ENCODE results near the gene KIAA2012.
"Not testable (repeated sequence)": the region's sequence is repeated elsewhere in the genome, so short reads cannot be mapped to it uniquely, and the experiment has no call there.

The KIAA2012 gene

DNA sequence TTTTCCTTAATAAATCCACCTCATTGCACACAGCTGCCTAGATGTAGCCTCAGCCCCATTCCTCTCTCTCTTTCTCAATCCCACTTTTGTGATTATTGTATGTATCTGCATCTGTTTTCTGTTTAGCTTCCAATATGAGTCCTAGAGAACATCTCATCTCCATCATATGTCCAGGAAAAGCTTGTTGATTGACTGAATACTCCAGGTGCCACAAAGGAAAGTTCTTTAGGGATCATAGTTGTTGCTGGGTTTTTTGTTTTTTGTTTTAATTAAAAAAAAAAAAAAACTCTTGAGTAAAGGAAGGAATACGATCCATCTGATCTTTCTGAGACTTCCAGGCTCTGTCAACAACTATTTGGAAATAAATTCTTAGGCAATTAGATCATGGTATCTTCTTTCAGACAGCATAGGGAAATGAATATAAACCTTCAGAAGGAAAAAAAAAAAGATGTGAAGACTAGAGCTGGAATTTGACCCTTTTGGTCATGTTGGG lies 42.5 kb downstream of the KIAA2012 start:
- DNase-seq (ENCODE audit: low read depth, low spot score) = no peak

DNA sequence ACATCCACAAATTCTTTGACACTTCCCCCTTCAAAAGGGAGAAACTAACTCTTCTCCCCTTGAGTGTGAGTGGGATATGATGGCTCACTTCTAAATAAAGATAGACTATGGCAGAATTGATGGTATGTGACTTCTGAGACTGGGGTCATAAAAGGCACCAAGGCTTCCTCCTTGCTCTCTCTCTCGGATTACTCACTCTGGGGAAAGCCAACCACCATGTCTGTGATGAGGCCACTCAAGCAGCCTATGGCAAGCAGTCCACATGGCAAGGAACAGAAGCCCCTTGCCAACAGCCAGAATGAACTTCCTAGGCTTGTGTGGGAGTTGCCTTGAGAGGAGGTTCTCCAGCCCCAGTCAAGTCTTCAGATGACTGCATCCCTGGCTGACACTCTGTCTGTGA lies 43.6 kb downstream of the KIAA2012 start:
- no peak for DNase-seq (ENCODE audit: low read depth, low spot score)

DNA sequence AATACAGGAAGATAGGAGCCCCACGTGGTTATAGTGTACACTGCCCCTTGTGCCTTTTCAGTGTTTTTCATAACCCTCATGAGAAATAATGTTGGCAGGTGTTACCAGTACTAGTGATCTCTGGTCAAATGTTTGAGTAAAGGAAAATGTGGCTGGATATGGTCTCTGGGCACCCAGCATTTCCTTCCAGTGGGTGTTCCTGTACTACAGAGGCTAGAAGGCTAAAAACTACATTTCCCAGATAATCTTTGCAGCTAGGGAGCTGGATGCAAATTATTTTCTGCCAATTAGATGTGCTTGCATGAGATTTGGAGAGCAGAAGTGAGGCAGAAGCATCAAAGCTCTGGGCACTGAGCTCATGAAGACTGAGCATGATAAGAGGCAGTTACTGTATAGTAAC lies 45.1 kb downstream of the KIAA2012 start:
- no peak for DNase-seq (ENCODE audit: low read depth, low spot score)

DNA sequence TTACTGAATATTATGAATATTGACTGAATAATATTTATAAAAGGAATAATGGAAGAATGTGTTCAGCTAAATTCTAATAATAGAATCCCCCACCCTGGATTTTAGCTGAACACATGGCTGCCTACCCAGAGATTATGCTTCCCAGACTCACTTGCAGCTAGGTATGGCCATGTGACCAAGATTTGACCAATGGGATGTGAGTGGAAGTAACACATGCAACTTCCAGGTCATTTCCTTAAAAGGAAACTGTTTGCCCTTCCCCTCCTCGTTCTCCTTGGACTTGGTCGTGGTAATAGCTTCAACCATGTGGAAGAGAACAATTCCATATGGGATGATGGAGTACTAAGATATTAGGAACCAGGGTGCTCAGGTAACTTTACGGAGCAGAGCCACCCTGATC lies 47.8 kb downstream of the KIAA2012 start:
- DNase-seq (ENCODE audit: low read depth, low spot score) = no peak

DNA sequence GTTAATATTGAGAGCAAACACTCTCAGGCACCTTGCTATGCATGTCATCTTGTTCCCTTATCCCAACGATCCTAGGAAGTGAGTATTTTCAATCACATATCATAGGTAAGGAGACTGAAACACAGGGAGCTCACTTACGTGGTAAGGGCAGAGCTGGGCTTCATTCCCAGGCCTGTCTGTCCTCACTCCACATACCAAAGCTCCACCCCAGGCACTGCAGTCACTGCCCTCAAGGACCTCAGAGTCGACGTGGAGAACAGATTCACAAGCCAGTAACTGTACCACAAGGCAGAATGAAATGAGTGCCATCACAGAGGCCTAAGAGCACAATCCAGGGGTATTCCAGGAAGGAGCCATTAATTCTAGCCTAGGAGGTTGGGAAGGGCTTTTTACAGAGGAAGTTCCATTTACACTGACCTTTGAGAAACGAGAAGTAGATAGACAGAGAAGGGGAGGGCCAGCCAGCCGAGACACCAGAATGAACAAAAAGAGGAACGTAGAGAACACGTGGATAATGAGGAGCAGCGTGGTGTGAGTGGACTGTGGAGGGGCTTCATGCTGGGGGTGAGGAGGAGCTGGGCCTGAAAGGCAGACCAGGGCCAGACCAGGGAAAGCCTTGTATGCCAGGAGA lies 48.6 kb downstream of the KIAA2012 start:
- DNase-seq (ENCODE audit: low read depth, low spot score) = no peak

DNA sequence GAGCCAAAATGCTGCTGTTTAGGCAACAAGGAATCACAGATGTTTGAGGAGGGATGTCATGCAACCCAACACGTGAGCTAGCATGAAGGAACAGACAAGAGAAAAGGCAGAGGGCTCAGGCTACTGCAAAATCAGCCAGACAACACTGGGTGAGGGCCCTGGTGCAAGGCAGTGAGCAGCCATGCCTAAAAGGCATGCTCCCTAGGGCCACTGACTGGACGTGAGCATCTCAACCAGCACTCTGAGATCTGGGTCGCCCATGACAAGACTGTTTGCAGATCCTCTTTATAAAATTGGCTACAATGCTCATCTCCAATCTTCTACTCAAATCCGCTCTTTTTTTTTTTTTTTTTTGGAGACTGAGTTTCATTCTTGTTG lies 49.1 kb downstream of the KIAA2012 start:
- no peak for DNase-seq (ENCODE audit: low read depth, low spot score)

DNA sequence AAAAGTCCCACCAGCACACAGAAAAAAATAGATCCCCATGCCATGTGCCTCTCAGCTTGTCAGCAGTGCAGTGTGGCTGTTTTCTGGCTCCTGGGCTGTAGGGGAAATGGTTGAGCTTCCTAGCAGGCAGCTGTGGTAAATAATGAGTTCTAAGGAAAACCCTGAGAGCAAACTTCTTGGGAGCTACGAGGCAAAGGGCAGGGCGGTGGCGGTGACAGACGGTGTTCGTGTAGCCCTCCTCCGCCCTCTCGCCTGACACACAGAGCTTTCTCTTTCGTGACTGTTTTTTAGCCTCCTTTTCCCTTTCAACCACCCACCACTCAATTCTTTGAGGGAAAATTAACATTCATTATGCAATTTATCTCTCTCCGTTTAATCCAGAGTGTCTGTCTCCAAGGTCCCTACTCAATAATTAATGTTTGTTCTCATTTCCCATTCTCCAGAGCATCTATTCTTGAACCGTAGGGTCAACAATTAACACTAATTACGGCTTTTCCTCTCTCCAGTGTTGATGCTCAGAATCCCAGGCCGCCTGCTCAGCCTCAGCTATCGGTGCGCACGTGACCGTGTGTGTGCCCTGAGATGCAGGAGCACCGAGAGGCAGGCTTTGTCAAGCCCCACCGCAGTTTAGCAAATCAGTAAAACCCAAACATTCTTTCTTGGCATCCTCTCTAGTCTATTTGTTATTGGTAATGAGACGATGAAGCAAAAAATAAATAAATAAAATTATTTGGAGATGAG lies 50.1 kb downstream of the KIAA2012 start:
- DNase-seq (ENCODE audit: low read depth, low spot score) = no peak

DNA sequence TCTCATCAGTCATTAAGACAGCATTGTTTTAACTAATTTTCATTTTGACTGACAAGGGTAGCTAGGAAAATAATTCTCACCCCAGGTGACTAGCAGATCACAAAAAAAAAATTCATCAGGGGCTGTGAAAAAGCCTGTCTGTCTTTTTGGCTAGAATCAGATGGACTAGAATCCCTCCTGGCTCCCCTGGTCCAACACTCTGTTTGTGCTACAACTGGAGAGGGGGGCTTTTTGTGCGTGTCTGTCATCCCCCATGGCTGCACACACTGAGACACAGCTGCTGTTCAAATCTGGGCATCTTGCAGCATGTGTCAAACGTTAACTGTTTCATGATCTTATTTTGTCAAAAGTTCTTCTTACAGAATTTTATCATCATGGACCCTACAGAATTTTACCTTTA lies 51.2 kb downstream of the KIAA2012 start:
- no peak for DNase-seq (ENCODE audit: low read depth, low spot score)

DNA sequence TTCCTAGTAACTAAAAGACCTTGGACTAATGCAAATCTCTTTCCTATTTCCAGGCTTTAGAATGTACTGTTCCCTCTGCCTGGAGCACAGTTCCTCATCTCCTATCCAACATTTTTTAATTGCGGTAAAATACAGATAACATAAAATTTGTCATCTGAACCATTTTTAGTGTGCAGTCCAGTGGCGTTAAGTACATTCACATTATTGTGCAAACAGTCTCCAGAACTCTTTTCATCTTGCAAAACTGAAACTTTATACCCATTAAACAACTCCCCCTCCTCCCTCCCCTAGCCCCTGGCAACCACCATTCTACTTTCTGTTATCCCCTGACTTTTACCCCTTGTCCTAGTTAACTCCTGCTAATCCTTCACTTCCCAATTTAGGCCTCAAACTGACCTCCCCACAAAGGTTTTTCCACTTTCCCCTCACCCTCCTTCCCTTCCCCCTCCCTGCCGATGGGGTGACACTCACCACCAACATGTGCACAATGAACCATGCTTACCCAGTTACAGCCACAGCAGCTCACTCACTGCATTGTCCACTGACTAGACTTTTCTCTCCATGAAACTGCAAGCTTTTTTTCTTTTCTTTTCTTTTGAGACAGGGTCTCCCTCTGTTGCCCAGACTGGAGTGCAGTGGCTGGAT lies 54.8 kb downstream of the KIAA2012 start:
- no peak for DNase-seq (ENCODE audit: low read depth, low spot score)

DNA sequence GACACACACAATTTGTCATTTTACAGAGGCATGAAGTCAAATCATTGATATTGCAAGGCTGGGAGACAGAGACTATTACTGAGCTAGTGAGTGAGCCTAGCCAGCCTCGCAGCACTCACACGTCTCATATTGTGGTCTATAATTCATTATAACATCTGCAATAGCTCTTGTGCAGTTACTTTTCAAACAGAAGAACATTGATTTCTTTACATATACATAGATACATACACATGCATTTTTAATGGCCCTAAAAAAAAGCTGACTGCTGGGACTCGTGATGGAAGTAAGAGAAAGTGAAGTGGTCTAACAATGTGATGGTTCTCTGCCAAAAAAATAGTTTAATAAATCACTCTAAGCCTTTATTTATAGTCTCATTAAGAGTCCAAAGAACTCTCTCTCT lies 56.8 kb downstream of the KIAA2012 start:
- no peak for DNase-seq (ENCODE audit: low read depth, low spot score)

DNA sequence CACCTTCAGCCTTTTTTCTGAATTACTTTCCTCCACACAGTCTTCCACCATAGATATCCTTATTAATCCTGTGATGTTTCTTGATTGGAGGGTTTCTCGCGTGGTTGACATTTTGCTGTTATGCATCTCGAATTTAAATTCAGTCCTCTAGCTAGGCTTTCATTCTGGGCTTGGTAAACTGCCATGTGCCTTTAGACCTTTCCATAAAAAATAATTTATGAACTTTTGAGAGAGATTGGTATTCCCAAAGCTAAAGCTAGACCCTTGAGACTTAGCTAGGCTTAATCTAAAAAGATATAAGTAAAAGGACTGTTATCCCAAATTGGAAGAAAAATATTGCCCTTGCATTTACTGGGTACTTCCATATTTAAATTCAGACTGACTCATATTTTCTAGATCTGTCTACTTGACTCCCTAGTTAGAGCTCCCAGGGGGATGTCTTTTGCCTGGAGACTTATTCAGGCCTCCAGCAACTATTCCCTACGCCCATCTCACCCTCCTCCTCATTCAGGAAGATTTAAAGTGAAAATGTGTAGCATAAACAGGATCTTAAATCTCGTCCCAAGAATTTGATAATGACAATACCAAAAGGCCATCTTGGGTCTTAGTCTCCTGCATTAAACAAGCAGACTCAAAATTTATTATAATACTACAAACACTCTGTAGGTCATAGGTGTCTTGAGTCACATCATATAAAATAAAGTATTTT lies 60.3 kb downstream of the KIAA2012 start:
- no peak for DNase-seq (ENCODE audit: low read depth, low spot score)

DNA sequence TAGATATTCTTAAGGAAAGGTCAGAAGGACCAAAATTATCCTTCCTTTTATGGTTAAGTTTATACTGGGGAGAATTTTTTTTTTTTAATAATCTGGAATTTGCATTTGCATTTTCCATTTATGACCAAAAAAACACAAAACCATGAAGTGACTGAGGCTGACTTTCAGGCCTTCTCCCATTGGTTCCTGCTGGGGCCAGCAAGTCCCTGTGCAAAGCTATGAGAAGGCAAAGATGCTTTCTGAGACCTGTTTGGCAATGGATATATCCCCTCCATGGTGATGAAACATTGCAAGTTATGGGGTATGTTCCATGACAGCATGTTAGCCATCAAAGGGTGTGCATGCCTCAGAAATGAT lies 60.8 kb downstream of the KIAA2012 start:
- no peak for DNase-seq (ENCODE audit: low read depth, low spot score)

DNA sequence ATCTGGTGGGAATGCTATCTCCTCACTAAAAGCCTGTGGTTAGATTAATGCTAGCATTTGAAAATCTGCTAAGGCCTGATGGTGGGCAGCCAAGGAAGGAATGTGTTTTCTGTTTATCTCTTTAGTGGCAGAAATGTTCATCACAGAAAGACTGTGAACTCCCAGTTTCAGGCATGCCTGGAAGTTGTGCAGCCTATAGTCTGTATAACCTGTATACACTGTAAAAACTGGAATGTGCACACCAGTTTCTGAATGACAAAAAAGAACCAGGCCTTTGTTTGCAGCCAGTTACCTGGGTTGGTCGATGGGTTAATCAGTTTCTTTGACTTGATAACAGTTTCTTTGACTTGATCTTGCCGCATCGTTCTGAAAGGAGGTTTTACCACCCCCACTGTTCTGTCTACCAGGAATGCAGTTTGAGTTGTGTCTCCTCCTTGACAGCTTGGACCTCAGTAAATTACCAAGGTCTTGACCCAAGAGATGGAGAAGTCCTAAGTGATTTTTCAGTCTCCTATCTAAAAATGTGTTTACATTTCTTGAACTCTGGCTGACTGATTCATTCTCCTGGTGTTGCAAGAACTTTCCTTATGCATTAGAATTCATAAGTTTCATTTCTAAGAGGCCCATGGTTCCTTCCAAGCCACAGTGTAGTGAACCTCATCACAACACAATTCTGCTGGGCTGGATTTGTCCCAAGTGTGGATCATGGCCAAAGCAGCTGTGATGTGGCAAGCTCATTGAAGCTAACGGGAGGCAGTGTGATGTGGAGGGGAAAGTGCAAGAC lies 62.2 kb downstream of the KIAA2012 start:
- peak; percentile 79 for DNase-seq (ENCODE audit: low read depth, low spot score)

DNA sequence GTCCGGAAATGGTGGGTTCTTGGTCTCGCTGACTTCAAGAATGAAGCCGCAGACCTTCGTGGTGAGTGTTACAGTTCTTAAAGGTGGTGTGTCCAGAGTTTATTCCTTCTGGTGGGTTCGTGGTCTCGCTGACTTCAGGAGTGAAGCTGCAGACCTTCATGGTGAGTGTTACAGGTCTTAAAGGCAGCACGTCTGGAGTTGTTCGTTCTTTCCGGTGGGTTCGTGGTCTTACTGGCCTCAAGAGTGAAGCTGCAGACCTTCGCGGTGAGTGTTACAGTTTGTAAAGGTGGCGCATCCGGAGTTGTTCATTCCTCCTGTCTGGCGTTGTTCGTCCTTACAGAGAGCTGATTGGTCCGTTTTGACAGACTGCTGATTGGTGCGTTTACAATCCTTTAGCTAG lies 63.0 kb downstream of the KIAA2012 start:
- DNase-seq (ENCODE audit: low read depth, low spot score) = not testable (repeated sequence)

DNA sequence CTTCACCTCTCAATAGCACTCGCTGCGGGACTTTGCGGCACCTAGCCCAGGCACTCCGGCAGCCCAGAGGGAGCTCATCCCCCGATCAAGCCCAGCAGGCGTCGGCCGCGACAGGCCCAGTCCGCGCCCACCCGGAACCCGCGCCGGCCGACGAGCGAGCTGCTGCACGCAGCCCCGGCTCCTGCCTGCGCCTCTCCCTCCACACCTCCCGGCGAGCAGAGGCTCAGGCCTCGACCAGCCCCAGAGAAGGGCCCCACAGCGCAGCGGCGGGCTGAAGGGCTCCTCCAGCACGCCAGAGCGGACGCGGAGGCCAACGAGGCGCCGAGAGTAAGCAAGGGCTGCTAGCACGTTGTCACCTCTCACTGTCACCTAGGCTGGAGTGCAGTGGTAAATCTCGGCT lies 63.5 kb downstream of the KIAA2012 start:
- no peak for DNase-seq (ENCODE audit: low read depth, low spot score)

DNA sequence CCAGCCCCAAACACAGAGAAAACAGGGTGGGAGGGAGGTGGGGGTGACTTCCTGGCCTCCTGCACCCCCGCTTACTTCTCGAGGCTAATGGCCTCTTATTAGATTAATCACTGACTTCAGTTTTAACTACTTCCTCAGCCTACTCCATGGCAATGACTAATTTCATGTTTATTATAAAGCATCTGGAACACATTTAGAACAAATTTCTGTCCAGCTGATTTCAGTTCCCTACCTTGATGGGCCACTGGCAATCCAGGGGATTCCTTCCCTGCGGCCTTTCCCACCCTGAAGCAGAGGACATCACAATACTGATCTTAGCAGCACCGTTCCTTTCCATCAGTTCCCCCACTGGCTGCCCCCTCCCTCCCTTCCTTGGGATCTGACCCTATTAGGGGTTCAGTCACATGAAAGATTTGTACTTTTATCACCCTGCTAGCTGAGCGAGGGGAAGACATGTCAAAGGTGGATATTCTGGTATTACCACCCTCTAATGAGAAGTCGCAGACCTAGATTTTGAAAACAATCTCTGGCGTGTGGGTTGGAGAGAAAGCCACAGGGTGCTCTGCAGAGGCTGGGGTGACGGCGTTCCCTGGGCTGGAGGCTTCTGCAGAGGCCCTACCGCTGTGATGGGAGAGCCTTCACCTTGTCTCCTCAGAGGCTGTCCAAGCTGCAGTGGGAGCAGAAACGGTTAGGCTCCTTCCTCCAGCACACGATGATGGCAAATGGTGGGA lies 67.6 kb downstream of the KIAA2012 start:
- no peak for DNase-seq (ENCODE audit: low read depth, low spot score)

DNA sequence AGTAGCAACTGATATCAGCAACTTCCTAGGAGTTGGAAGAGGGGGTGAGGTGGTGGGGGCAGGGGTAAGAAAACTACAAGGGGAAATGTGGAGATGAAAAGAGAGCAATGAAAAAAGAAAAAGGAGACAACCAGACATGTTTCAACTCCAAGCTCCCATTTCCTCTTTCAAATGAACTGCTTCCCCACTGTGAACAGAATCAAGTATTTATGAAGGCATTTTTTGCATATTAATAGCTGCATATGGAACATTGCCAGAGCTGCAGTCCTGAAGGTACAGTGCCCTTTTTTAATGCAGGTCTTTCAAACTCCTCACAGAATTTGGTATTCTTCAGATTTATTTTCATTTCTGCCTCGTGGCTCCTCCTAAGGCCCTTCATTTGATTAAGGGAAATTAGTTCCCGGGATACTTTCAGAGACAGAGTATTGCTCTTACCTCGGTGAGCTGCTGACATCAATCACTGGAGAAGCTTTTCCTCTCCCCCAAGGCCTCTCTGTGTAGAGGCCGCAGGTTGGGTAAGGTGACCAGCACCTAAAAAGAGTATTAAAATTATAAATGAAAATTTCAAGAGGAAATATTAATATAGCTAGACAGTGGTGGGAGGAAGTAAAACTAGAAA lies 68.4 kb downstream of the KIAA2012 start:
- no peak for DNase-seq (ENCODE audit: low read depth, low spot score)

DNA sequence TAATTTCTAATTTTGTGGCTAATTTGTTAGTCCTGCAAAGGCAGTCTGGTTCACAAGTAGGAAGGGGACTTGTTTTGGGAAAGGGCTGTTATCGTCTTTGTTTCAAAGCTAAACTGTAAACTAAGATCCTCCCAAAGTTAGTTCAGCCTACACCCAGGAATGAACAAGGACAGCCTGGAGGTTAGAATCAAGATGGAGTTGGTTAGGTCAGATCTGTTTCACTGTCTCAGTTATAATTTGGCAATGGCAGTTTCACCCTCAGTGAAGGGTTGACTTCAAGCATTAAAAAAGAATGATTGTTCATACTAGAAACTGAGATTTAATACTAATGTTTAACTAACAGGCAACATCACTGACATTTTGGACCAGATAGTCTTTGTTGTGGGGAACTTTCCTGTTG lies 69.5 kb downstream of the KIAA2012 start:
- no peak for DNase-seq (ENCODE audit: low read depth, low spot score)

DNA sequence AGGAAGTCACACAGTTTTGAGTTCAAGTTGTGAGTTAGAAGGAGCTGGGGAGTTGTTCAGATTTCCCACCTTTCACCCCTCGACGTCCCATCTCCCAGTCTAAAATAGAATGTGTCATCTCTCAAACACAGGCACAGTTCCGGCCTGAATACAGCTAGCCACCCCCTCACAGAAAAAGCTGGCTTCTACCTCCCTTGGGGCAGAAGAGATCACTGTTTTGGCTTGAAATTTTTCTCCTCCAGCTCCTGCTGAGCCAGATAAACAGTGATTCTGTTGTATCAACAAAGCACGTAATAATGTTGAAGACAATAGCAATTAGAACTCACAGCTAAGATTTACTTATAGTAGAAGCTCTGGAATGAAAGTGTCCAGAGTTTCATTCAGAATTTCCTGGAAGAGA lies 74.7 kb downstream of the KIAA2012 start:
- DNase-seq (ENCODE audit: low read depth, low spot score) = peak; percentile 34

DNA sequence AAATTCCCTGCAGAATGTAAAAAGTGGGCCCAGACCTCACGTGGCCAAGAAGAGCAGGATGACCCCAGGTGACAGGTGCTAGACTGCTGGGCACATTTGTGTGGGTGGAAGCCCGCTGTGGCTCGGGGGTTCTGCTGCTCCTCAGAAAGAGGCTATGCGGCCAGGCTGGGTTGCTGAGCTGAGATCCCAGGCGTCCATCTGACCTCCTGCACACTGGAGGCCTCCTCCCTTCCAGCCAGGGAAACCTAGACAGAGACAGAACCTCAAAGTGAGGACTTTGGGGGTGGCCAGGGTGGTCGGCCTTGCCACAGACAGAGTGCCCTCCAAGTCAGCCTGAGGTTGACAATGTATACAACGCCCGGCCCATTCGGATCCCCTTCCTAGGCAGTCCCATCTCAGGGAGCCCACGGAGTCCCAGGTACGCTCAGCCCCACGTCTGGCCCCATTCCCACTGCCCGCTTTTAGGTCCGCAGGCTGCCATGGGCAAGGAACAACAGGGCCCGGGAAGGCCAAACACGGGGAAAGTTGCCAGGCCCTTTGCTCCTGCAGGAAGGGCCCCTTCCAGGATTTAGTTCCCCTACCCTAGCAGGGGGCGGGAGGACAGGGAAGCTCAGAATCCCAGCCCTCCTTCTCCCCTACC lies 75.6 kb downstream of the KIAA2012 start:
- no peak for DNase-seq (ENCODE audit: low read depth, low spot score)
